Choroid plexus epithelial cell (primary cell): ENCODE results near the gene KRT80.

Experiments used
- DNase-seq: peaks from one replicate; pipeline ENCODE4 v3.0.0-alpha.2; 2010; ENCODE audit warnings: low read depth
- H3K4me3 ChIP-seq: 2 replicates; pipeline ENCODE4 v1.5.1; 2011; ENCODE audit warnings: low read depth, mild to moderate bottlenecking, control low read depth, low read length, moderate library complexity
- TF ChIP-seq, protein P1 (sequence below): conservative IDR thresholded peaks from 2 replicates; pipeline ENCODE4 v1.5.1; 2011; ENCODE audit warnings: low read depth, mild to moderate bottlenecking, control low read depth, inconsistent platforms, low read length, moderate library complexity

The KRT80 gene

DNA sequence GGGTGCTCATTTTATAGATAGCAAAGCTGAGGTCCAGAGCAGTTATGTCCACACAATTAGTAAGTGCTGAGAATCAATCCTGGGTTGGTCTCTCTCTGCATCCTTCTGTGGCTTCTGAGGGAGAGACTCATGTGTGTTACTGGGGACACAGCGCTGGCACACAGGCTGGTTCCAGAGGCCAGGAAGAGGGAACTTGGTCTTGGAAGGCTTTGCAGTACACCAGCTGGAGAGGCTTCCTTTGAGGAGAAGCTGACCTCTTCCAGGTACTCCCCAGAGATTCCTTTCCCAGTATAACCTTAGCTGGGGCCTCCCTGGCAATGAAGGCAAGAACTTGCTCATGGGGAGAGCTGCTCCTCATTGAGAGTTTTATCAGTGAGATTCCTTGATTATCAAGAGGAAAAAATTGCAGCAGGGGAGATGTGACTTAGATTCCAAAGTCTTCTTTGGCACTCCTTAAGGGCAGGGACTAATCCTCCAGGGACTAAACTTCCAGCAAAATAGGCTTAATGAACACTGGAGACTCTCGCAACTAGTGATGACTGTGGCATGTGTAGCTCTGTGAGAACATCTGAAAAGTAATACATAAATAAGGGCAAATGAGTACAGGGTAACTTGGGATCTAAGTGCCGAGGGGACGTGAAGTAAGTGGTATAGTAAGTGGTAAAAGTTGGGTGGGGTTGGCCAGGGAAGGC is 13.9 kb upstream of the KRT80 start:
- TF ChIP-seq, protein P1, sequence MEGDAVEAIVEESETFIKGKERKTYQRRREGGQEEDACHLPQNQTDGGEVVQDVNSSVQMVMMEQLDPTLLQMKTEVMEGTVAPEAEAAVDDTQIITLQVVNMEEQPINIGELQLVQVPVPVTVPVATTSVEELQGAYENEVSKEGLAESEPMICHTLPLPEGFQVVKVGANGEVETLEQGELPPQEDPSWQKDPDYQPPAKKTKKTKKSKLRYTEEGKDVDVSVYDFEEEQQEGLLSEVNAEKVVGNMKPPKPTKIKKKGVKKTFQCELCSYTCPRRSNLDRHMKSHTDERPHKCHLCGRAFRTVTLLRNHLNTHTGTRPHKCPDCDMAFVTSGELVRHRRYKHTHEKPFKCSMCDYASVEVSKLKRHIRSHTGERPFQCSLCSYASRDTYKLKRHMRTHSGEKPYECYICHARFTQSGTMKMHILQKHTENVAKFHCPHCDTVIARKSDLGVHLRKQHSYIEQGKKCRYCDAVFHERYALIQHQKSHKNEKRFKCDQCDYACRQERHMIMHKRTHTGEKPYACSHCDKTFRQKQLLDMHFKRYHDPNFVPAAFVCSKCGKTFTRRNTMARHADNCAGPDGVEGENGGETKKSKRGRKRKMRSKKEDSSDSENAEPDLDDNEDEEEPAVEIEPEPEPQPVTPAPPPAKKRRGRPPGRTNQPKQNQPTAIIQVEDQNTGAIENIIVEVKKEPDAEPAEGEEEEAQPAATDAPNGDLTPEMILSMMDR, result no peak
- DNase-seq, result no peak
- H3K4me3 ChIP-seq, result no peak overlapping the region

DNA sequence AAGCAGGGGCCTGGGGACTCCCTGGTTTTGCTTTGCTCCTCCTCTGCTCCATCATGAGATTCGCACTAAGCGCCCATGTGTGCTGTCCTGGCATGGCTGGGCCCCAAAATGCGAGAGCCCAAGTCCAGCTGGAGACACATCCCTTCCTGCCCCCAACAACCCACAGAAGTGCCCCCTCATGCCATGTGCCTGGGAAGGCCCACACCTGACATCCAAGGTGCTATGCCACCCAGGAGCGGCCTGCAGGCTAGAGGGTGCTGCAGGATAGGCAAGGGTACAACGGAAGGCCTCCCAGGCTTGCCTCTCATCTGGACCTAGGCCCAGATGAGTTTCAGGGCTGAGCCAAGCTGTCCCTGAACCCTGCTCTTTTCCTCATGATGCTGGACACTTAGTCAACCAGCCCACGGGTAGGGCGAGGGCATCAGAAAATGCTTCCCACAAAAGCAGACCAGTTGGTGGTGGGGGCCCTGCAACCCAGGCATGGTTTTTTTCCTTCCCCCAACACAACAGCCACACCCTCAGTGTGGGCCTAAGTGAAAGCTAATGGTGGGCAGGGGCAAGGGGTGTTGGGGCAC is 13.2 kb upstream of the KRT80 start:
- TF ChIP-seq, protein P1, result no peak
- DNase-seq, result no peak
- H3K4me3 ChIP-seq, result no peak overlapping the region

DNA sequence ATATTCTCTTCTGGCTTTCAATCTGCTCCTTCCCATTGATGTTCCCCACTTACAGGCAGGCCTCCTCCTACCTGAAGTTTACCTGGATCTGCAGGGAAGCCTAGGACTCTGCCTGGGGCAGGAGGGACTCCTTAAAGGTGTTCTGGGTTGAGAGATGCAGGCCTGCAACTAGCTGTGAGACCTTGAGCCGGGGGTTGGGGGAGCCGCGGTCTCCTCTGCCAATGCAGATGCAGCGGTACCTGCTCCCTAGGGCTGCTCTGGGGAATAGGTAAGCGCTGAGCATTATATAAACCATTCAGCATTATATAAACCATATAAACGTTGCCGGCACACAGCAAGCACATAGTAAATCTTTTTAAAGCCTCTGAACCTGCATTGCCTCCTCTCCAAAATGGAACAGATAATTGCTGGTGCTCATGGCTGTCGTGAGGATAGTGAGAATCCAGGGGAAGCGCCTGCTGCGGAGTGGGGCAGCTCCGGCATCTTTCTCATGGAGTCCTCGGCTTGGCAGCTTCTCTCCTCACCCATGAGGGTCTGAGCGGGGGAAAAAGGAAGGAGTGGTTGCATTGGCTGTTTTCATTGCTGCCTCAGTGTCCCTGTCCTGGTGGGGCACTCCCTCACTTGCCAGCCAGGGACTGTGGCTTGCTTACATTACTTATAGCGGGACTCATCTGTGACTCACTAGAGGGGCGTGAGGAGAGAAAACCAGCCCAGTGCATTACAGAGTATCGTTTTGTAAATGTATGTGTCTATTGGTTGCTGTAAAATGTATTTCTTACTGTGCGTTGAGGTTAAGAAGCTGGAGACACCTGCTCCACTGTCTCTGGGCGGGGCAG is 12.5 kb upstream of the KRT80 start:
- TF ChIP-seq, protein P1, result no peak
- DNase-seq, result no peak
- no peak overlapping the region for H3K4me3 ChIP-seq

DNA sequence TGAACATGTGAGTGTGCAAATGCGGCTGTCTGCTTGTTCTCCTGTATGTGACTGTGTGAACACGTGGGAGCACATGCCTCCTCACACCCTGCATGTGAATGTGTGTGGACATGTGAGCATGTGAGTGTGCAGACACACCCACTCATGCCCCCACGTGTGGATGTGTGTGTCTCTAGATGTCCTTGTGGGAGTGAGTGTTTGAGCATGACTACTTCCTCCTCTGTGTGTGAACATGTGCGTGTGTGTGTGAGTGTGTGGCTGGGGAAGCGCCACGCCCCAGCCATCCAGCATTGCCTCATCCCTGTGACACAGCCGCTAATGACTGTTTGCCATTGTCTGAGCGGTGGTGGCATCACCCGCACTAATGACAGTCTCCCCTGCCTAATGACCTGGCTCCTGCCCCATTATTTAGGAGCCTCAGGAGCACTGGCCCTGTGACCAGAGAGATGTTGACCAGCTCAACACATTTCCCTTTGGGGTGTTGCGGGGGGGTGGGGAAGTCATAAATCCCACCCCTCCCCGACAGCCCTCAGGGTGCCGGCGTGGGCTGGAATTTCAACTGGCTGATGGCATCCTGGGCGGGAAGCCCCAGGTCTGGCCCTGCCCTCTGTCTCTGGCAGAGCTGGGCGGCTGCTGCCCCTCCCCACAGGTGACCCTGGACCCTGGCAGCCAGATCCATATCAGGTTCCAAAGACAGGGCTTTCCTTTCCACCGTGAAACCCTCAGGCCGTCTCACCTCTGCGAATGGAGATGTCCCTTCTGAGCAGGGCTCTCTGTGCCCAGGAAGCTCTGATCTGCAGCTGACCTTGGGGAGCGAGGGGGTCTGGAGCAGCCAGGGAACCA is 11.5 kb upstream of the KRT80 start:
- no peak for DNase-seq
- TF ChIP-seq, protein P1, result no peak
- no peak overlapping the region for H3K4me3 ChIP-seq

DNA sequence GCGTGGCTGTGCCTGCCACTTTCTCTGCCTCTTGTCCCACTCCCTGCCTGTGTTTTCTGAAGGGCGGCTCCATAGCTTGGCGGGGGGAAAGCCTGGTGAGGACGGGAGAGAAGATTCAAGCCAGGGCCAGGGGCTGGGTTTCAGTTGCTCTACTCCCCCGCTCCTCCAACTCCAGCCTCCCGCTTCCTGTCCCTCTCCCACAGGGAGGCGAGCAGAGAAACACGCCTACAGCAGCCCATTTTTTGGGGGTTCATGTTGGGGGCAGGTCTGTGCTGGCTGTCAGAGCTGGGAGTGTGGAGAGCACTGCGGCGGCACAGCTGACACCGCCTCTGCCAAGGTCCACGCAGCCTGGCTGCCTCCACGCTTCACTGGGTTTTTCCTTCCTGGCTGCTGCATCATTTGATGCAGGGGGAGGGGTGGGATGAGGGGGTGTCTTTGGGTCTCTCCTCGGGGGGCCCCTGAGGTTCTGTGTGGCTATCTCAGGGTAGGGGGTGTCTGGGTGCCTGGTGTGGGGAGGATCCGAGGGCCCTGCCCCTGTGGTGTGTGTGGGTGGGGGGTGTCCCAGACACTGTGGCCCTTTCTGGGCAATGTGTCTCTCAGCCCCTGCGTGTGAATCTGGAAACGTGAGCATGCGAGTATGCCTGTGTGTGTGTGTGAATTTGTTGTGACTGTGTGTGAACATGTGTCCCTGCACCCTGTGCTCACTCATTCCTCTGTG is 10.7 kb upstream of the KRT80 start:
- no peak for DNase-seq
- TF ChIP-seq, protein P1, result no peak
- H3K4me3 ChIP-seq, result no peak overlapping the region

DNA sequence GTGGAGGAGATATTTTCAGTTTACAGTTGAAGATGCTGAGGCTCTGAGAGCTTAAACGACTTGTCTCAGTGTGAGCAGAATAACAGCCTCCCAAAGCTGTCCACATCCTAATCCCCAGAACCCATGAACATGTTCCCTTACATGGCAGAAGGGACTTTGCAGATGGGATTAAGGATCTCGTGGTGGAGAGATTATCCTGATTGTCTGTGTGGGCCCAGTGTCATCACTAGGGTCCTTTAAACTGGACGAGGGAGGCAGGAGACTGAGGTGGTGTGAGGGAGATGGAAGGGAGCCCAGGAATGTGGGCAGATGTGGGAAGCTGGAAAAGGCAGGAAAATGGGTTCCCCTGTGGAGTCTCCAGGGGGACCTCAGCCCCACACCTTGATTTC is 9.6 kb upstream of the KRT80 start:
- no peak overlapping the region for H3K4me3 ChIP-seq
- TF ChIP-seq, protein P1, result no peak
- no peak for DNase-seq
